C4-2B (cell line): ENCODE measurements around the gene F12.

ENCODE experiments used
- ZFX ChIP-seq: fragments of 450-650 bp; IDR thresholded peaks from 2 replicates; pipeline ENCODE4 v1.6.1; 2017
- TF ChIP-seq, protein P1 (sequence below): fragments of 450-650 bp; conservative IDR thresholded peaks from 2 replicates; pipeline ENCODE4 v1.5.1; 2017; ENCODE audit warnings: mild to moderate bottlenecking

DNA sequence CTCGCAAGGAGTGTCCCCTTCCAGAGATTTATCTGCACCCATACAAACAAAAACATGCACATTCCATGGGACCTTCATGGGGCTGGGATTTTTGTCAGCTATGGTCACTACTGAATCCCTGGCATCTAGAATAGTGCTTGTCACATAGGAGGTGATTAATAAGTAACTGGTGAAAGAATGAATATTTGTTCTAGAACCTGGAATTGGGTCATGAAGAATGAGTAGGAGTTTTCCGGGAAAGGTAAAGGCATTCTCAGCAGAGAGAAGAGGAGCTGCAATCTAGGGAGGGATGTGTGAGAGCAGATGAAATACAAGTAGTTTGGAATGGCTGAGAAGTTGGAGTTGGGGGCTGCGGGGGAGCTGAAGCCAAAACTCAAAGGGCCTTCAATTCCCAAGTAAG is 55.1 kb downstream of the F12 start:
- TF ChIP-seq, protein P1, sequence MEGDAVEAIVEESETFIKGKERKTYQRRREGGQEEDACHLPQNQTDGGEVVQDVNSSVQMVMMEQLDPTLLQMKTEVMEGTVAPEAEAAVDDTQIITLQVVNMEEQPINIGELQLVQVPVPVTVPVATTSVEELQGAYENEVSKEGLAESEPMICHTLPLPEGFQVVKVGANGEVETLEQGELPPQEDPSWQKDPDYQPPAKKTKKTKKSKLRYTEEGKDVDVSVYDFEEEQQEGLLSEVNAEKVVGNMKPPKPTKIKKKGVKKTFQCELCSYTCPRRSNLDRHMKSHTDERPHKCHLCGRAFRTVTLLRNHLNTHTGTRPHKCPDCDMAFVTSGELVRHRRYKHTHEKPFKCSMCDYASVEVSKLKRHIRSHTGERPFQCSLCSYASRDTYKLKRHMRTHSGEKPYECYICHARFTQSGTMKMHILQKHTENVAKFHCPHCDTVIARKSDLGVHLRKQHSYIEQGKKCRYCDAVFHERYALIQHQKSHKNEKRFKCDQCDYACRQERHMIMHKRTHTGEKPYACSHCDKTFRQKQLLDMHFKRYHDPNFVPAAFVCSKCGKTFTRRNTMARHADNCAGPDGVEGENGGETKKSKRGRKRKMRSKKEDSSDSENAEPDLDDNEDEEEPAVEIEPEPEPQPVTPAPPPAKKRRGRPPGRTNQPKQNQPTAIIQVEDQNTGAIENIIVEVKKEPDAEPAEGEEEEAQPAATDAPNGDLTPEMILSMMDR, result no peak
- no peak for TF ChIP-seq ZFX
